GM12878 (cell line): ENCODE measurements around the gene ZNF850. TPM values are rescaled to one million over a fixed set of nuclear protein-coding genes. Genes with fewer than 3 reads are reported as not detected.

Experiments
- BCL11A ChIP-seq: IDR thresholded peaks from 2 replicates; pipeline ENCODE4 v1.6.1; 2011; ENCODE audit warnings: low read depth, low read length
- CBX3 ChIP-seq: fragments of 200-600 bp; sonication (generic); IDR thresholded peaks from 2 replicates; pipeline ENCODE4 v1.6.1; 2016; ENCODE audit warnings: low read depth, borderline replicate concordance
- CHD1 ChIP-seq: IDR thresholded peaks from 2 replicates; pipeline ENCODE4 v1.6.1; 2012; ENCODE audit warnings: low read depth, low read length, improper control_type of control experiment
- CHD4 ChIP-seq: fragments of 200-600 bp; sonication (generic); IDR thresholded peaks from 2 replicates; pipeline ENCODE4 v1.6.1; 2016; ENCODE audit warnings: mild to moderate bottlenecking
- NFIC ChIP-seq: IDR thresholded peaks from 2 replicates; pipeline ENCODE4 v1.6.1; 2012; ENCODE audit warnings: low read depth, mild to moderate bottlenecking, inconsistent platforms, low read length, moderate library complexity
- RAD21 ChIP-seq: IDR thresholded peaks from 2 replicates; pipeline ENCODE4 v1.6.1; 2011; ENCODE audit warnings: mild to moderate bottlenecking, low read depth, low read length, moderate library complexity; ENCODE audit not compliant: insufficient read depth
- ZBED1 ChIP-seq: IDR thresholded peaks from 2 replicates; pipeline ENCODE4 v1.6.1; 2016; ENCODE audit warnings: borderline replicate concordance
- polyA plus RNA-seq, 11 experiments: library from polyadenylated mRNA; depleted of rRNA in 4 of 11; unstranded in 6 of 11; stranded (reverse) in 5 of 11; fragments of >200 nt; fragmentation: Nextera tagmentation in 4 of 11; fragmentation: Illumina TruSeq in 1 of 11; extraction: Ambion mirVana in 4 of 11; extraction: Trizol in 1 of 11; gene quantifications; 1 replicate in 1 of 11; 2 replicates in 10 of 11; pipeline versions ENCODE4 v1.2.1 to v1.2.3, GENCODE V29; 2011 to 2016; ENCODE audit warnings: inconsistent platforms in 2 of 11, missing spikeins in 2 of 11, low read depth in 1 of 11
- total RNA-seq, 4 experiments: library from RNA; depleted of rRNA in 3 of 4; stranded (reverse); fragments of >200 nt in 3 of 4; fragmentation: Illumina TruSeq in 1 of 4; extraction: Trizol in 1 of 4; gene quantifications; 2 replicates each; pipeline versions ENCODE4 v1.2.1 to v1.2.3, GENCODE V29; 2013 to 2021
- TF ChIP-seq, protein P1 (sequence below): fragments of 450-650 bp; IDR thresholded peaks from 2 replicates; pipeline ENCODE4 v1.6.1; 2017; ENCODE audit warnings: mild to moderate bottlenecking, moderate library complexity
- TF ChIP-seq, protein P2 (sequence below): fragments of 450-650 bp; IDR thresholded peaks from 2 replicates; pipeline ENCODE4 v1.6.1; 2017; ENCODE audit warnings: mild to moderate bottlenecking, low read depth, inconsistent platforms; ENCODE audit not compliant: poor library complexity, severe bottlenecking

ZNF850 gene
- total and polyA plus RNA-seq, 10 of the 15 experiments (the other 5 are each of a cell fraction or from before 2014, with no cell fraction given) = 0.44 to 6.4 (median 2.5) TPM

DNA sequence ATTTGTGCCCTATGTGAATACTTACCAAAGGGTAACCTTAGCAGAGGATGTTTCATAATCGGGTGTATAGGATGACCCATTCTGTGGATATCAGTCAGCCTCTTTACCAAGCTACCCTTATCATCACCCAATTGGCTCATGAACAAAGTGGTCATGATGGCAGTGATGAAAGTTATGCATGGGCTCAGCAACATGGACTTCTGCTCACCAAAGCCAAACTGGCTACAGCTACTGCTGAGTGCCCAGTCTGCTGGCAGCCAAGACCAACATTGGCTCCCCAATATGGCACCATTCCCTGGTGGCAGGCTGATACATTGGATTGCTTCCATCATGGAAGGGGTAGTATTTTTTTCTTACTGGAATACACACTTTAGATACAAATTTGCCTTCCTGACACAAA, 100.2 kb downstream of the ZNF850 start (continued):
- TF ChIP-seq, protein P1, sequence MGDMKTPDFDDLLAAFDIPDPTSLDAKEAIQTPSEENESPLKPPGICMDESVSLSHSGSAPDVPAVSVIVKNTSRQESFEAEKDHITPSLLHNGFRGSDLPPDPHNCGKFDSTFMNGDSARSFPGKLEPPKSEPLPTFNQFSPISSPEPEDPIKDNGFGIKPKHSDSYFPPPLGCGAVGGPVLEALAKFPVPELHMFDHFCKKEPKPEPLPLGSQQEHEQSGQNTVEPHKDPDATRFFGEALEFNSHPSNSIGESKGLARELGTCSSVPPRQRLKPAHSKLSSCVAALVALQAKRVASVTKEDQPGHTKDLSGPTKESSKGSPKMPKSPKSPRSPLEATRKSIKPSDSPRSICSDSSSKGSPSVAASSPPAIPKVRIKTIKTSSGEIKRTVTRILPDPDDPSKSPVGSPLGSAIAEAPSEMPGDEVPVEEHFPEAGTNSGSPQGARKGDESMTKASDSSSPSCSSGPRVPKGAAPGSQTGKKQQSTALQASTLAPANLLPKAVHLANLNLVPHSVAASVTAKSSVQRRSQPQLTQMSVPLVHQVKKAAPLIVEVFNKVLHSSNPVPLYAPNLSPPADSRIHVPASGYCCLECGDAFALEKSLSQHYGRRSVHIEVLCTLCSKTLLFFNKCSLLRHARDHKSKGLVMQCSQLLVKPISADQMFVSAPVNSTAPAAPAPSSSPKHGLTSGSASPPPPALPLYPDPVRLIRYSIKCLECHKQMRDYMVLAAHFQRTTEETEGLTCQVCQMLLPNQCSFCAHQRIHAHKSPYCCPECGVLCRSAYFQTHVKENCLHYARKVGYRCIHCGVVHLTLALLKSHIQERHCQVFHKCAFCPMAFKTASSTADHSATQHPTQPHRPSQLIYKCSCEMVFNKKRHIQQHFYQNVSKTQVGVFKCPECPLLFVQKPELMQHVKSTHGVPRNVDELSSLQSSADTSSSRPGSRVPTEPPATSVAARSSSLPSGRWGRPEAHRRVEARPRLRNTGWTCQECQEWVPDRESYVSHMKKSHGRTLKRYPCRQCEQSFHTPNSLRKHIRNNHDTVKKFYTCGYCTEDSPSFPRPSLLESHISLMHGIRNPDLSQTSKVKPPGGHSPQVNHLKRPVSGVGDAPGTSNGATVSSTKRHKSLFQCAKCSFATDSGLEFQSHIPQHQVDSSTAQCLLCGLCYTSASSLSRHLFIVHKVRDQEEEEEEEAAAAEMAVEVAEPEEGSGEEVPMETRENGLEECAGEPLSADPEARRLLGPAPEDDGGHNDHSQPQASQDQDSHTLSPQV = no peak
- TF ChIP-seq RAD21 = no peak
- no peak for TF ChIP-seq NFIC
- TF ChIP-seq BCL11A = no peak
- TF ChIP-seq, protein P2, sequence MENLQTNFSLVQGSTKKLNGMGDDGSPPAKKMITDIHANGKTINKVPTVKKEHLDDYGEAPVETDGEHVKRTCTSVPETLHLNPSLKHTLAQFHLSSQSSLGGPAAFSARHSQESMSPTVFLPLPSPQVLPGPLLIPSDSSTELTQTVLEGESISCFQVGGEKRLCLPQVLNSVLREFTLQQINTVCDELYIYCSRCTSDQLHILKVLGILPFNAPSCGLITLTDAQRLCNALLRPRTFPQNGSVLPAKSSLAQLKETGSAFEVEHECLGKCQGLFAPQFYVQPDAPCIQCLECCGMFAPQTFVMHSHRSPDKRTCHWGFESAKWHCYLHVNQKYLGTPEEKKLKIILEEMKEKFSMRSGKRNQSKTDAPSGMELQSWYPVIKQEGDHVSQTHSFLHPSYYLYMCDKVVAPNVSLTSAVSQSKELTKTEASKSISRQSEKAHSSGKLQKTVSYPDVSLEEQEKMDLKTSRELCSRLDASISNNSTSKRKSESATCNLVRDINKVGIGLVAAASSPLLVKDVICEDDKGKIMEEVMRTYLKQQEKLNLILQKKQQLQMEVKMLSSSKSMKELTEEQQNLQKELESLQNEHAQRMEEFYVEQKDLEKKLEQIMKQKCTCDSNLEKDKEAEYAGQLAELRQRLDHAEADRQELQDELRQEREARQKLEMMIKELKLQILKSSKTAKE = no peak
- no peak for TF ChIP-seq ZBED1
- no peak for TF ChIP-seq CHD4
- no peak for TF ChIP-seq CBX3
- TF ChIP-seq CHD1 = no peak
